Stomach (tissue), 4 donors: ENCODE measurements around the gene RASL10A.

Experiments
- POLR2AphosphoS5 ChIP-seq, 3 donors: sonication (generic); formaldehyde crosslinking; IDR thresholded peaks; one replicate each; pipeline ENCODE4 v1.6.1; 2016; ENCODE audit warnings: antibody characterized with exemption in 3 of 3
- TF ChIP-seq, protein P1 (sequence below), 7 experiments: fragments of 450-650 bp in 4 of 7; fragments of 200-600 bp in 3 of 7; sonication (generic) in 3 of 7; IDR thresholded peaks; one replicate each; pipeline ENCODE4 v1.5.1; 2016 to 2019; ENCODE audit warnings: antibody characterized with exemption in 7 of 7, control low read depth in 2 of 7, mild to moderate bottlenecking in 1 of 7

DNA sequence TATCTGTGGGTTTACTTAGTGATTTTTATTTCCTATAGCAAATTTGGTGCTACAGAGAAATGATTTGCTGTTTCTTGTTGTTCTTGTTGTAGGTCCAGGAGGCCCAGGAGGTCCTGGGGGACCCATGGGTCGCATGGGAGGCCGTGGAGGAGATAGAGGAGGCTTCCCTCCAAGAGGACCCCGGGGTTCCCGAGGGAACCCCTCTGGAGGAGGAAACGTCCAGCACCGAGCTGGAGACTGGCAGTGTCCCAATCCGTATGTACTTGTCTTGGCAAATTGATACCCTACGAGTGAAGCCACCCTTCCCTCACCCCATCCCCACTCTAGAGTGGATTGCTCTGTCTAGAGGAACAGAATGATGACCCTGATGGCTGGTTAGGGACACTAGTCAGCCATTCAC, 16.9 kb downstream of the RASL10A start:
- TF ChIP-seq, protein P1, sequence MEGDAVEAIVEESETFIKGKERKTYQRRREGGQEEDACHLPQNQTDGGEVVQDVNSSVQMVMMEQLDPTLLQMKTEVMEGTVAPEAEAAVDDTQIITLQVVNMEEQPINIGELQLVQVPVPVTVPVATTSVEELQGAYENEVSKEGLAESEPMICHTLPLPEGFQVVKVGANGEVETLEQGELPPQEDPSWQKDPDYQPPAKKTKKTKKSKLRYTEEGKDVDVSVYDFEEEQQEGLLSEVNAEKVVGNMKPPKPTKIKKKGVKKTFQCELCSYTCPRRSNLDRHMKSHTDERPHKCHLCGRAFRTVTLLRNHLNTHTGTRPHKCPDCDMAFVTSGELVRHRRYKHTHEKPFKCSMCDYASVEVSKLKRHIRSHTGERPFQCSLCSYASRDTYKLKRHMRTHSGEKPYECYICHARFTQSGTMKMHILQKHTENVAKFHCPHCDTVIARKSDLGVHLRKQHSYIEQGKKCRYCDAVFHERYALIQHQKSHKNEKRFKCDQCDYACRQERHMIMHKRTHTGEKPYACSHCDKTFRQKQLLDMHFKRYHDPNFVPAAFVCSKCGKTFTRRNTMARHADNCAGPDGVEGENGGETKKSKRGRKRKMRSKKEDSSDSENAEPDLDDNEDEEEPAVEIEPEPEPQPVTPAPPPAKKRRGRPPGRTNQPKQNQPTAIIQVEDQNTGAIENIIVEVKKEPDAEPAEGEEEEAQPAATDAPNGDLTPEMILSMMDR (IDR thresholded peaks at IDR 0.05): no peak
- TF ChIP-seq POLR2AphosphoS5 (IDR thresholded peaks at IDR 0.05): no peak
